Esophagus muscularis mucosa (tissue), 4 donors: Measurements from ENCODE around the gene IQCM. TPM values are rescaled to one million over a fixed set of nuclear protein-coding genes. Genes with fewer than 3 reads are reported as not detected.

Experiments
- DNase-seq: peaks from one replicate; pipeline ENCODE4 v3.0.0-alpha.2; 2017; ENCODE audit errors: extremely low spot score
- H3K27ac ChIP-seq, 4 donors: fragments of 200-600 bp; sonication (generic); replicated peaks in 1 of 4; 1 replicate in 3 of 4; 2 replicates in 1 of 4; pipeline ENCODE4 v1.5.1; 2016 to 2019; ENCODE audit warnings: mild to moderate bottlenecking in 1 of 4
- H3K27me3 ChIP-seq, 4 donors: fragments of 200-600 bp; sonication (generic); one replicate each; pipeline versions ENCODE4 v1.5.1 to v1.6.0; 2016 to 2019
- H3K36me3 ChIP-seq, 4 donors: fragments of 200-600 bp; sonication (generic); one replicate each; pipeline ENCODE4 v1.5.1; 2016 to 2019
- H3K4me1 ChIP-seq, 4 donors: fragments of 200-600 bp; sonication (generic); one replicate each; pipeline ENCODE4 v1.5.1; 2016 to 2019
- H3K4me3 ChIP-seq, 4 donors: fragments of 200-600 bp; sonication (generic); 1 replicate in 2 of 4; 2 replicates in 2 of 4; pipeline ENCODE4 v1.5.1; 2016 to 2019; ENCODE audit warnings: mild to moderate bottlenecking in 4 of 4, moderate library complexity in 1 of 4
- H3K9me3 ChIP-seq, 4 donors: fragments of 200-600 bp; sonication (generic); 1 replicate in 3 of 4; 2 replicates in 1 of 4; pipeline ENCODE4 v1.5.1; 2016 to 2019
- CTCF ChIP-seq, 3 experiments: fragments of 200-600 bp in 2 of 3; fragments of 450-650 bp in 1 of 3; sonication (generic) in 2 of 3; IDR thresholded peaks; one replicate each; pipeline ENCODE4 v1.5.1; 2017 to 2019; ENCODE audit warnings: antibody characterized with exemption in 3 of 3, mild to moderate bottlenecking in 2 of 3, moderate library complexity in 1 of 3
- EP300 ChIP-seq: sonication (generic); formaldehyde crosslinking; IDR thresholded peaks from one replicate; pipeline ENCODE4 v1.6.1; 2017; ENCODE audit warnings: antibody characterized with exemption
- POLR2A ChIP-seq: fragments of 450-650 bp; IDR thresholded peaks from one replicate; pipeline ENCODE4 v1.6.1; 2017; ENCODE audit warnings: antibody characterized with exemption, moderate library complexity, mild to moderate bottlenecking, low read depth
- POLR2AphosphoS5 ChIP-seq, 2 donors: sonication (generic); formaldehyde crosslinking; IDR thresholded peaks; one replicate each; pipeline ENCODE4 v1.6.1; 2017; ENCODE audit warnings: antibody characterized with exemption in 2 of 2
- WGBS: methylation state at CpG from one replicate; pipeline ENCODE4 v1.1.5; 2018; 5-methylcytosine and 5-hydroxymethylcytosine counted together
- intact Hi-C: fragments of 100-400 bp; cut with DNase I; formaldehyde crosslinking; loops from one replicate; pipeline ENCODE4 v1.15.1; 2023
- total RNA-seq, 4 donors: library from RNA; depleted of rRNA; stranded (reverse); fragments of >200 nt; gene quantifications; one replicate each; pipeline versions ENCODE4 v1.1.0 to v1.2.1, GENCODE V29; 2016

Gene IQCM
- total RNA-seq, 4 donors from 2014 or later: not detected

GRCh38 chr4:149572716-149573115 is 242.9 kb downstream of the IQCM start:
- Histone ChIP-seq H3K27ac (no peak overlapping the region), H3K36me3 (no peaks in the 10 kb centered on the region), H3K27me3 (no peaks in the 10 kb centered on the region), H3K4me1 (no peaks in the 10 kb centered on the region), H3K4me3 (no peak overlapping the region), H3K9me3 (no peaks in the 10 kb centered on the region)
- TF ChIP-seq POLR2A: no peak
- no peak for TF ChIP-seq POLR2AphosphoS5 (IDR thresholded peaks at IDR 0.05)
- TF ChIP-seq CTCF (IDR thresholded peaks at IDR 0.05): no peak
- no peak for TF ChIP-seq EP300
- intact Hi-C loops: no loop called here
- no peak for DNase-seq
- WGBS: 85% methylated on average over 1 of the region's 1 CpG

- intact Hi-C loops: no loop called here
- Histone ChIP-seq H3K36me3 (no peaks in the 10 kb centered on the region), H3K27me3 (no peaks in the 10 kb centered on the region), H3K27ac (no peak overlapping the region), H3K4me1 (no peaks in the 10 kb centered on the region), H3K9me3 (no peaks in the 10 kb centered on the region), H3K4me3 (no peak overlapping the region)
- WGBS: 81% methylated on average over 1 of the region's 1 CpG
- no peak for DNase-seq
- TF ChIP-seq POLR2AphosphoS5 (IDR thresholded peaks at IDR 0.05): no peak
- TF ChIP-seq EP300: no peak
- no peak for TF ChIP-seq CTCF (IDR thresholded peaks at IDR 0.05)
- no peak for TF ChIP-seq POLR2A
These were observed 259.8 kb downstream of the IQCM start for GRCh38 chr4:149555799-149556198.

- H3K36me3 ChIP-seq: no peaks in the 10 kb centered on the region
- intact Hi-C loops: no loop called here
These were observed 260.5 kb downstream of the IQCM start for GRCh38 chr4:149555146-149555545.

GRCh38 chr4:149553959-149554520 is 261.6 kb downstream of the IQCM start:
- DNase-seq: no peak
- Histone ChIP-seq H3K27ac (no peak overlapping the region), H3K9me3 (no peaks in the 10 kb centered on the region), H3K4me1 (no peaks in the 10 kb centered on the region), H3K27me3 (no peaks in the 10 kb centered on the region), H3K4me3 (no peak overlapping the region), H3K36me3 (no peaks in the 10 kb centered on the region)
- intact Hi-C loops: no loop called here
- TF ChIP-seq POLR2A (no peak), EP300 (no peak), POLR2AphosphoS5 (IDR thresholded peaks at IDR 0.05) (no peak), CTCF (IDR thresholded peaks at IDR 0.05) (no peak)
- 86% methylated on average over 6 of the region's 6 CpGs for WGBS

More at GRCh38 chr4:149555146-149555545, 260.5 kb downstream of the IQCM start:
- 59% methylated on average over 1 of the region's 1 CpG for WGBS
- no peaks in the 10 kb centered on the region for H3K9me3 ChIP-seq
- no peaks in the 10 kb centered on the region for H3K4me1 ChIP-seq
- TF ChIP-seq CTCF (IDR thresholded peaks at IDR 0.05): no peak
- TF ChIP-seq EP300: no peak
- TF ChIP-seq POLR2A: no peak
- no peak for TF ChIP-seq POLR2AphosphoS5 (IDR thresholded peaks at IDR 0.05)
- no peak for DNase-seq
- H3K4me3 ChIP-seq: no peak overlapping the region
- H3K27me3 ChIP-seq: no peaks in the 10 kb centered on the region
- no peak overlapping the region for H3K27ac ChIP-seq

- no peaks in the 10 kb centered on the region for H3K27me3 ChIP-seq
- no peak for DNase-seq
- H3K4me3 ChIP-seq: no peak overlapping the region
- no peaks in the 10 kb centered on the region for H3K9me3 ChIP-seq
- no peaks in the 10 kb centered on the region for H3K36me3 ChIP-seq
- no peak for TF ChIP-seq POLR2AphosphoS5 (IDR thresholded peaks at IDR 0.05)
- TF ChIP-seq EP300: no peak
- no peak for TF ChIP-seq CTCF (IDR thresholded peaks at IDR 0.05)
- TF ChIP-seq POLR2A: no peak
- no peak overlapping the region for H3K27ac ChIP-seq
- no peaks in the 10 kb centered on the region for H3K4me1 ChIP-seq
- intact Hi-C loops: no loop called here
These were observed 263.0 kb downstream of the IQCM start for GRCh38 chr4:149552601-149553000.
